Gastrocnemius medialis (tissue), 4 donors: ENCODE measurements around the gene KRT78. TPM values are rescaled to one million over a fixed set of nuclear protein-coding genes. Genes with fewer than 3 reads are reported as not detected.

Experiments
- ATAC-seq, 2 donors: fragments of 150-250 bp; one replicate each; pipeline ENCODE4 v1.9.1; 2016
- DNase-seq, 2 donors: peaks; one replicate each; pipeline ENCODE4 v3.0.0-alpha.2; 2019
- H3K27ac ChIP-seq, 4 donors: fragments of 200-600 bp; sonication (generic); 1 replicate in 1 of 4; 2 replicates in 3 of 4; pipeline ENCODE4 v1.5.1; 2016 to 2018; ENCODE audit warnings: mild to moderate bottlenecking in 2 of 4, moderate library complexity in 1 of 4
- H3K27me3 ChIP-seq, 3 donors: fragments of 200-600 bp; sonication (generic) in 2 of 3; 1 replicate in 1 of 3; 2 replicates in 2 of 3; pipeline versions ENCODE4 v1.5.1 to v1.6.0; 2016 to 2019; ENCODE audit warnings: mild to moderate bottlenecking in 1 of 3, moderate library complexity in 1 of 3
- H3K36me3 ChIP-seq, 2 donors: fragments of 200-600 bp; sonication (generic) in 1 of 2; one replicate each; pipeline ENCODE4 v1.5.1; 2017 to 2018
- H3K4me1 ChIP-seq, 2 donors: fragments of 200-600 bp; sonication (generic) in 1 of 2; one replicate each; pipeline ENCODE4 v1.5.1; 2016 to 2017; ENCODE audit warnings: mild to moderate bottlenecking in 2 of 2
- H3K4me3 ChIP-seq, 4 donors: fragments of 200-600 bp; sonication (generic) in 3 of 4; 1 replicate in 1 of 4; 2 replicates in 3 of 4; pipeline ENCODE4 v1.5.1; 2016 to 2019; ENCODE audit warnings: mild to moderate bottlenecking in 2 of 4
- H3K9me3 ChIP-seq, 3 donors: fragments of 200-600 bp; sonication (generic) in 2 of 3; 1 replicate in 1 of 3; 2 replicates in 2 of 3; pipeline ENCODE4 v1.5.1; 2016 to 2019
- CTCF ChIP-seq, 5 experiments: fragments of 450-650 bp in 3 of 5; fragments of 200-600 bp in 2 of 5; sonication (generic) in 2 of 5; IDR thresholded peaks in 4 of 5; conservative IDR thresholded peaks in 1 of 5; 1 replicate in 4 of 5; 2 replicates in 1 of 5; pipeline ENCODE4 v1.5.1; 2016 to 2019; ENCODE audit warnings: antibody characterized with exemption in 5 of 5, mild to moderate bottlenecking in 3 of 5, moderate library complexity in 3 of 5
- POLR2A ChIP-seq, 2 donors: fragments of 450-650 bp; IDR thresholded peaks; one replicate each; pipeline ENCODE4 v1.6.1; 2017; ENCODE audit warnings: antibody characterized with exemption in 2 of 2, mild to moderate bottlenecking in 2 of 2, moderate library complexity in 2 of 2
- in situ Hi-C, 4 donors: fragments of 200-750 bp; cut with MboI; loops; one replicate each; pipeline versions ENCODE4 v1.15.0 to v1.8.0; 2017; ENCODE audit warnings: low sequenced_read_pairs in 4 of 4
- intact Hi-C: fragments of 100-400 bp; cut with DNase I; formaldehyde crosslinking; loops from one replicate; pipeline ENCODE4 v1.15.1; 2023; ENCODE audit warnings: low total_unique reads
- total RNA-seq, 4 donors: library from RNA; depleted of rRNA; stranded (reverse); fragments of >200 nt; gene quantifications; one replicate each; pipeline versions ENCODE4 v1.1.0 to v1.2.3, GENCODE V29; 2016

The KRT78 gene
- total RNA-seq, 4 donors from 2014 or later: not detected

GRCh38 chr12:52874573-52875435 is 26.0 kb upstream of the KRT78 start:
- H3K27ac ChIP-seq: peak overlapping the region; percentile 4 to 49 (median 37)
- DNase-seq (no peak), ATAC-seq (no peak)
- H3K27me3 ChIP-seq: no peaks in the 10 kb centered on the region
- in situ Hi-C loops (loop anchor here in 3 of 4 donors (5.0 to 25.0 kb wide), 3 partner anchors 237 to 718 kb away; partner anchors contain the start of gene SOAT2 (in 1 of the 3)), intact Hi-C loops (loop anchor here (5.0 kb wide), 1 partner anchor 293 kb away; no protein-coding TSS in a partner anchor)
- TF ChIP-seq CTCF (IDR thresholded peaks at IDR 0.05 in 4 of 5, conservative IDR thresholded peaks at IDR 0.05 in 1 of 5) (no peak), POLR2A (IDR thresholded peaks at IDR 0.05) (no peak)
- peak overlapping the region; percentile 43 to 53 (median 50) for H3K4me3 ChIP-seq
- H3K4me1 ChIP-seq: peaks cover 5 to 15% of the 10 kb centered on the region in 2 donors
- H3K9me3 ChIP-seq: no peaks in the 10 kb centered on the region
- no peaks in the 10 kb centered on the region for H3K36me3 ChIP-seq

- no peaks in the 10 kb centered on the region for H3K9me3 ChIP-seq
- H3K4me1 ChIP-seq: peaks cover 5 to 9% of the 10 kb centered on the region in 2 donors
- H3K4me3 ChIP-seq: peak overlapping the region; percentile 43 to 53 (median 50)
- DNase-seq: peak; percentile 35 to 55
- no peaks in the 10 kb centered on the region for H3K36me3 ChIP-seq
- TF ChIP-seq CTCF (IDR thresholded peaks at IDR 0.05 in 4 of 5, conservative IDR thresholded peaks at IDR 0.05 in 1 of 5): no peak
- no peak for TF ChIP-seq POLR2A (IDR thresholded peaks at IDR 0.05)
- peak; percentile 54 to 65 for ATAC-seq
- no peaks in the 10 kb centered on the region for H3K27me3 ChIP-seq
- intact Hi-C loops (no loop called here), in situ Hi-C loops (no loop called here)
- H3K27ac ChIP-seq: peak overlapping the region; percentile 42 to 62 (median 46)
Measured at GRCh38 chr12:52873832-52874572, 25.2 kb upstream of the KRT78 start.

GRCh38 chr12:52873513-52873831 is 24.7 kb upstream of the KRT78 start:
- intact Hi-C loops: no loop called here
- H3K9me3 ChIP-seq: no peaks in the 10 kb centered on the region
- H3K36me3 ChIP-seq: no peaks in the 10 kb centered on the region
- DNase-seq: no peak
- in situ Hi-C loops: no loop called here
- H3K4me3 ChIP-seq: peak overlapping the region in 3 of 4 donors; percentile 43 to 51 (median 48)
- TF ChIP-seq CTCF (IDR thresholded peaks at IDR 0.05 in 4 of 5, conservative IDR thresholded peaks at IDR 0.05 in 1 of 5) (no peak), POLR2A (IDR thresholded peaks at IDR 0.05) (no peak)
- H3K4me1 ChIP-seq: peaks cover 5 to 9% of the 10 kb centered on the region in 2 donors
- ATAC-seq: no peak
- H3K27ac ChIP-seq: peak overlapping the region; percentile 34 to 62 (median 46)
- H3K27me3 ChIP-seq: no peaks in the 10 kb centered on the region

- no peak overlapping the region for H3K4me3 ChIP-seq
- no peaks in the 10 kb centered on the region for H3K9me3 ChIP-seq
- peak overlapping the region in 3 of 4 donors; percentile 34 to 62 (median 51) for H3K27ac ChIP-seq
- TF ChIP-seq CTCF (IDR thresholded peaks at IDR 0.05 in 4 of 5, conservative IDR thresholded peaks at IDR 0.05 in 1 of 5) (no peak), POLR2A (IDR thresholded peaks at IDR 0.05) (no peak)
- DNase-seq (no peak), ATAC-seq (no peak)
- no peaks in the 10 kb centered on the region for H3K27me3 ChIP-seq
- intact Hi-C loops (no loop called here), in situ Hi-C loops (no loop called here)
- peaks cover 5 to 9% of the 10 kb centered on the region in 2 donors for H3K4me1 ChIP-seq
- no peaks in the 10 kb centered on the region for H3K36me3 ChIP-seq
Measured at GRCh38 chr12:52872644-52873389, 24.0 kb upstream of the KRT78 start.
